Right lobe of liver (tissue), 4 donors: ENCODE measurements around the gene FPGS.
"Not testable (repeated sequence)": the region's sequence is repeated elsewhere in the genome, so short reads cannot be mapped to it uniquely, and the experiment has no call there.

ENCODE experiments used
- POLR2A ChIP-seq: fragments of 450-650 bp; IDR thresholded peaks from one replicate; pipeline ENCODE4 v1.6.1; 2017; ENCODE audit warnings: antibody characterized with exemption, mild to moderate bottlenecking
- TF ChIP-seq, protein P1 (sequence below), 4 donors: fragments of 200-600 bp in 3 of 4; fragments of 450-650 bp in 1 of 4; IDR thresholded peaks; one replicate each; pipeline versions ENCODE4 v1.5.1 to v1.8.0; 2016 to 2022; ENCODE audit warnings: antibody characterized with exemption in 4 of 4, mild to moderate bottlenecking in 2 of 4
- donor health status: DM: no; HTN: no; CAD: no.
- donor health status: DM: no; HTN: no; CAD: no.
- donor health status: DM: no; HTN: yes; CAD: no.

DNA sequence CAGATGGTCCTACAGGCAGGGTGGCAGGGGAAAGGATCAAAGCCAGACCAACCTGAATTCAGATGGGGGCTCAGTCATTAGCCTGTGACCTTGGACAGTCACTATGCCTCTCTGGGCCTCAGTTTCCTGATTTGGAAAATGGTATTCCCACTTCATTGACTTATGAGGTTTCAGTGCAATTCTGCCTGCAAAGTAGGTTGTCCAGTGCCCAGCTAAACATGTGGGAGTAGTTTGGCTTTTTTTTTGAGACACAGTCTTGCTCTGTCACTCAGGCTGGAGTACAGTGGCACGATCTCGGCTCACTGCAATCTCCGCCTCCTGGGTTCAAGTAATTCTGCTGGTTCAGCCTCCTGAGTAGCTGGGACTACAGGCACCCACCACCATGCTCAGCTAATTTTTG lies 33.9 kb downstream of the FPGS start:
- not testable (repeated sequence) for TF ChIP-seq POLR2A
- TF ChIP-seq, protein P1, sequence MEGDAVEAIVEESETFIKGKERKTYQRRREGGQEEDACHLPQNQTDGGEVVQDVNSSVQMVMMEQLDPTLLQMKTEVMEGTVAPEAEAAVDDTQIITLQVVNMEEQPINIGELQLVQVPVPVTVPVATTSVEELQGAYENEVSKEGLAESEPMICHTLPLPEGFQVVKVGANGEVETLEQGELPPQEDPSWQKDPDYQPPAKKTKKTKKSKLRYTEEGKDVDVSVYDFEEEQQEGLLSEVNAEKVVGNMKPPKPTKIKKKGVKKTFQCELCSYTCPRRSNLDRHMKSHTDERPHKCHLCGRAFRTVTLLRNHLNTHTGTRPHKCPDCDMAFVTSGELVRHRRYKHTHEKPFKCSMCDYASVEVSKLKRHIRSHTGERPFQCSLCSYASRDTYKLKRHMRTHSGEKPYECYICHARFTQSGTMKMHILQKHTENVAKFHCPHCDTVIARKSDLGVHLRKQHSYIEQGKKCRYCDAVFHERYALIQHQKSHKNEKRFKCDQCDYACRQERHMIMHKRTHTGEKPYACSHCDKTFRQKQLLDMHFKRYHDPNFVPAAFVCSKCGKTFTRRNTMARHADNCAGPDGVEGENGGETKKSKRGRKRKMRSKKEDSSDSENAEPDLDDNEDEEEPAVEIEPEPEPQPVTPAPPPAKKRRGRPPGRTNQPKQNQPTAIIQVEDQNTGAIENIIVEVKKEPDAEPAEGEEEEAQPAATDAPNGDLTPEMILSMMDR (IDR thresholded peaks at IDR 0.05) = not testable (repeated sequence)
